GM12878 (cell line): ENCODE measurements around the gene RPS28. TPM values are rescaled to one million over a fixed set of nuclear protein-coding genes. Genes with fewer than 3 reads are reported as not detected.

Experiments
- ATAC-seq: fragments of 200-7000 bp; cut with Tn5 transposase; 3 replicates; pipeline ENCODE4 v1.9.1; 2020; ENCODE audit warnings: mild to moderate bottlenecking, moderate library complexity
- BruUV-seq: library from RNA; stranded (reverse); fragments of 400-500 nt; replicated peaks from 2 replicates; lab custom pipeline; 2021; lab: Mats Ljungman, UMichigan
- CTCF ChIA-PET: fragments of 300-600 bp; sonication (Branson Sonifier 250); formaldehyde crosslinking; extraction: SDS; loops from one replicate; lab custom pipeline; 2021; ENCODE audit warnings: inconsistent platforms; lab: Yijun Ruan, JAX
- POLR2A ChIA-PET: fragments of 350-600 bp; formaldehyde crosslinking; extraction: SDS; loops from one replicate; lab custom pipeline; 2021; ENCODE audit warnings: inconsistent platforms; lab: Charles Lee
- RAD21 ChIA-PET: fragments of 300-600 bp; sonication (Branson Sonifier 250); formaldehyde crosslinking; loops from one replicate; lab custom pipeline; 2023; ENCODE audit warnings: antibody characterized with exemption; ENCODE audit not compliant: unreplicated experiment; lab: Charles Lee
- SMC1A ChIA-PET: fragments of 300-600 bp; sonication (Branson Sonifier 250); formaldehyde crosslinking; loops from one replicate; lab custom pipeline; 2023; ENCODE audit not compliant: unreplicated experiment, uncharacterized antibody; lab: Charles Lee
- DNase-seq: peaks from one replicate; pipeline ENCODE4 v3.0.0-alpha.2; 2011; ENCODE audit warnings: low read depth, low spot score
- FAIRE-seq: peaks from 3 replicates; lab custom pipeline; 2011; peaks lifted over from hg19 to GRCh38; lab: Jason Lieb, UNC
- H2AFZ ChIP-seq: 2 replicates; pipeline ENCODE4 v1.6.0; 2011; ENCODE audit warnings: low read depth, low read length, control low read depth; ENCODE audit not compliant: control insufficient read depth
- H3K27ac ChIP-seq: 2 replicates; pipeline ENCODE4 v1.5.1; 2011; ENCODE audit warnings: control low read depth; ENCODE audit not compliant: control insufficient read depth, insufficient read depth
- H3K27me3 ChIP-seq, 2 experiments: replicated peaks in 1 of 2; 2 replicates each; pipeline versions ENCODE4 v1.6.0 to v1.6.1; 2011; ENCODE audit warnings: low read length in 1 of 2; ENCODE audit not compliant: control insufficient read depth in 2 of 2, insufficient read depth in 2 of 2
- H3K36me3 ChIP-seq, 2 experiments: 2 replicates each; pipeline ENCODE4 v1.5.1; 2011; ENCODE audit warnings: low read length in 1 of 2; ENCODE audit not compliant: control insufficient read depth in 2 of 2, insufficient read depth in 2 of 2
- H3K4me1 ChIP-seq: 2 replicates; pipeline ENCODE4 v1.6.1; 2011; ENCODE audit warnings: mild to moderate bottlenecking, low read length, moderate library complexity, mixed read lengths; ENCODE audit not compliant: control insufficient read depth, insufficient read depth
- H3K4me2 ChIP-seq: 2 replicates; pipeline ENCODE4 v1.6.0; 2011; ENCODE audit warnings: control low read depth; ENCODE audit not compliant: control insufficient read depth, insufficient read depth
- H3K4me3 ChIP-seq: fragments of 200-600 bp; sonication (generic); 2 replicates; pipeline ENCODE4 v1.5.1; 2016
- H3K79me2 ChIP-seq: 2 replicates; pipeline ENCODE4 v1.6.0; 2011; ENCODE audit warnings: low read length; ENCODE audit not compliant: control insufficient read depth, insufficient read depth
- H3K9ac ChIP-seq: 2 replicates; pipeline ENCODE4 v1.8.0; 2011; ENCODE audit warnings: low read length, control low read depth, mixed read lengths; ENCODE audit not compliant: control insufficient read depth, insufficient read depth
- H3K9me3 ChIP-seq: replicated peaks from 3 replicates; pipeline ENCODE4 v1.5.1; 2011; ENCODE audit warnings: mild to moderate bottlenecking, low read length; ENCODE audit not compliant: control insufficient read depth, insufficient read depth
- H4K20me1 ChIP-seq: 2 replicates; pipeline ENCODE4 v1.6.0; 2011; ENCODE audit not compliant: control insufficient read depth, insufficient read depth
- BRCA1 ChIP-seq: IDR thresholded peaks from 2 replicates; pipeline ENCODE4 v1.6.1; 2011; ENCODE audit warnings: low read depth, low read length, improper control_type of control experiment
- EGR1 ChIP-seq, 2 experiments: IDR thresholded peaks; 1 replicate in 1 of 2; 2 replicates in 1 of 2; pipeline ENCODE4 v1.6.1; 2011 to 2012; ENCODE audit warnings: low read depth in 2 of 2, low read length in 2 of 2, borderline replicate concordance in 1 of 2, mild to moderate bottlenecking in 1 of 2, moderate library complexity in 1 of 2
- SP1 ChIP-seq: IDR thresholded peaks from one replicate; pipeline ENCODE4 v1.6.1; 2011; ENCODE audit warnings: low read depth, low read length
- ZNF24 ChIP-seq: fragments of 450-650 bp; IDR thresholded peaks from 2 replicates; pipeline ENCODE4 v1.6.1; 2017; ENCODE audit warnings: antibody characterized with exemption, mild to moderate bottlenecking
- WGBS: methylation state at CpG from one replicate; pipeline ENCODE4 v1.1.6; 2016; ENCODE audit warnings: low lambda C conversion rate; ENCODE audit not compliant: insufficient replicate concordance, insufficient coverage; ENCODE audit errors: missing lambda C conversion rate; 5-methylcytosine and 5-hydroxymethylcytosine counted together
- in situ Hi-C: fragments of 300-500 bp; cut with MboI; formaldehyde crosslinking; loops from 9 replicates; pipeline ENCODE4 v1.14.3; 2018; ENCODE audit warnings: mixed read lengths
- intact Hi-C: fragments of 100-400 bp; cut with micrococcal nuclease; formaldehyde crosslinking; loops from one replicate; pipeline ENCODE4 v1.14.2; 2022; ENCODE audit not compliant: unreplicated experiment
- polyA plus RNA-seq, 11 experiments: library from polyadenylated mRNA; depleted of rRNA in 4 of 11; unstranded in 6 of 11; stranded (reverse) in 5 of 11; fragments of >200 nt; fragmentation: Nextera tagmentation in 4 of 11; fragmentation: Illumina TruSeq in 1 of 11; extraction: Ambion mirVana in 4 of 11; extraction: Trizol in 1 of 11; gene quantifications; 1 replicate in 1 of 11; 2 replicates in 10 of 11; pipeline versions ENCODE4 v1.2.1 to v1.2.3, GENCODE V29; 2011 to 2016; ENCODE audit warnings: inconsistent platforms in 2 of 11, missing spikeins in 2 of 11, low read depth in 1 of 11
- total RNA-seq, 4 experiments: library from RNA; depleted of rRNA in 3 of 4; stranded (reverse); fragments of >200 nt in 3 of 4; fragmentation: Illumina TruSeq in 1 of 4; extraction: Trizol in 1 of 4; gene quantifications; 2 replicates each; pipeline versions ENCODE4 v1.2.1 to v1.2.3, GENCODE V29; 2013 to 2021
- TF ChIP-seq, protein P1 (sequence below): fragments of 450-650 bp; IDR thresholded peaks from 2 replicates; pipeline ENCODE4 v1.6.1; 2016; ENCODE audit warnings: mild to moderate bottlenecking
- TF ChIP-seq, protein P2 (sequence below): fragments of 150-350 bp; IDR thresholded peaks from 2 replicates; pipeline ENCODE4 v1.6.1; 2016; ENCODE audit warnings: low read depth, low read length

Gene RPS28
- total and polyA plus RNA-seq, 10 of the 15 experiments (the other 5 are each of a cell fraction or from before 2014, with no cell fraction given), result 422 to 3,905 (median 1,580) TPM

DNA sequence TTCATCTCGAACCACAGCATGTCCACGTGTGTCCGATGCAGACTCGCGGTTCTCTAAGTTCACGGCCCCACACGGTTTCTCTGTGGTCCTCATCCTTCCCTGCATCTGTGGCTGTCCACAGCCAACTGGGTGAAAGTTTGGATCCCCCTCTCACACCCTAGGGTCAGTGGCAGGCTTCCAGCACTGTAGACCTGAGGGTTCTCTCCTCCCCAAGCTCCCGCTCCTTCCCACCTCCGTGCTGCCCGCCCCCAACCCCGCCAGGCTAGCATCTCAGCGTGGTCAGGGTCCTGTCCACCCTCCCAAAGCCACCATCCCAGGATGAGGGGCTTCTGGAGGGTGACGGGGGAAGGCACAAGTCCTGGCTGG is 45.6 kb downstream of the RPS28 start (continued):
- no peak for TF ChIP-seq SP1
- TF ChIP-seq EGR1 (IDR thresholded peaks at IDR 0.05; ENCODE audit: borderline replicate concordance in 1 of 2, low read depth in 2 of 2, low read length in 2 of 2), result no peak
- TF ChIP-seq, protein P1, sequence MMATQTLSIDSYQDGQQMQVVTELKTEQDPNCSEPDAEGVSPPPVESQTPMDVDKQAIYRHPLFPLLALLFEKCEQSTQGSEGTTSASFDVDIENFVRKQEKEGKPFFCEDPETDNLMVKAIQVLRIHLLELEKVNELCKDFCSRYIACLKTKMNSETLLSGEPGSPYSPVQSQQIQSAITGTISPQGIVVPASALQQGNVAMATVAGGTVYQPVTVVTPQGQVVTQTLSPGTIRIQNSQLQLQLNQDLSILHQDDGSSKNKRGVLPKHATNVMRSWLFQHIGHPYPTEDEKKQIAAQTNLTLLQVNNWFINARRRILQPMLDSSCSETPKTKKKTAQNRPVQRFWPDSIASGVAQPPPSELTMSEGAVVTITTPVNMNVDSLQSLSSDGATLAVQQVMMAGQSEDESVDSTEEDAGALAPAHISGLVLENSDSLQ, result no peak
- no peak for TF ChIP-seq BRCA1

DNA sequence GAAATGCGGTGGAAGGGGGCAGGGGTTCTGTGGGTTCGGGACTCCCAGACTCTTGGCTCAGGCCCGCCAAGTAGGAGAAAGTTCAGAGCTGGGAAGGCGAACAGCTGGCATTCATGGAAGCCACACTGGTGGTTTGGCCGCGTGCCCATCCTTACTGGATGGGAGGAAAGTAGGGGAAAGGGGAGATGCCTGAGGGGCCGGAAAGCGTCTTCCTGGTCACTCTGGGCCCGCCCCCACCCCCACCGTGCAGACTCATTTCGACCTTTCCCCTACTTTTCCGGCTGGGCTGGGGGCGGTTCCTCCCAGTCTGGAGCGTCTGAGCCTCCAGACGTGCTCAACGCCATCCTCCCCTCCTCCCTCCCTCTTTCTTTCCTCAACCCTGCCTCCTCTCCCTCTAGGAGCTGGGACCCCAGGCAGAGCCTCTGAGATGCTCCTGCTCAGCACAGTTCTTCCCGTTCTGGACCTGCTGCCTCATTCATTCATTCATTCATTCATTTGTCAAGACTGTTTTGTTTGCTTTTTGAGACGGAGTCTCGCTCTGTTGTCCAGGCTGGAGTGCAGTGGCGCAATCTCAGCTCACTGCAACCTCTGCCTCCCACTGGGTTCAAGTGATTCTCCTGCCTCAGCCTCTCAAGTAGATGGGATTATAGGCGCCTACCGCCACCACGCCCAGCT is 46.2 kb downstream of the RPS28 start:
- TF ChIP-seq ZNF24, result 0 out of 2 replicates have a peak, but pooled peaks have one; percentile 40
- TF ChIP-seq, protein P2, sequence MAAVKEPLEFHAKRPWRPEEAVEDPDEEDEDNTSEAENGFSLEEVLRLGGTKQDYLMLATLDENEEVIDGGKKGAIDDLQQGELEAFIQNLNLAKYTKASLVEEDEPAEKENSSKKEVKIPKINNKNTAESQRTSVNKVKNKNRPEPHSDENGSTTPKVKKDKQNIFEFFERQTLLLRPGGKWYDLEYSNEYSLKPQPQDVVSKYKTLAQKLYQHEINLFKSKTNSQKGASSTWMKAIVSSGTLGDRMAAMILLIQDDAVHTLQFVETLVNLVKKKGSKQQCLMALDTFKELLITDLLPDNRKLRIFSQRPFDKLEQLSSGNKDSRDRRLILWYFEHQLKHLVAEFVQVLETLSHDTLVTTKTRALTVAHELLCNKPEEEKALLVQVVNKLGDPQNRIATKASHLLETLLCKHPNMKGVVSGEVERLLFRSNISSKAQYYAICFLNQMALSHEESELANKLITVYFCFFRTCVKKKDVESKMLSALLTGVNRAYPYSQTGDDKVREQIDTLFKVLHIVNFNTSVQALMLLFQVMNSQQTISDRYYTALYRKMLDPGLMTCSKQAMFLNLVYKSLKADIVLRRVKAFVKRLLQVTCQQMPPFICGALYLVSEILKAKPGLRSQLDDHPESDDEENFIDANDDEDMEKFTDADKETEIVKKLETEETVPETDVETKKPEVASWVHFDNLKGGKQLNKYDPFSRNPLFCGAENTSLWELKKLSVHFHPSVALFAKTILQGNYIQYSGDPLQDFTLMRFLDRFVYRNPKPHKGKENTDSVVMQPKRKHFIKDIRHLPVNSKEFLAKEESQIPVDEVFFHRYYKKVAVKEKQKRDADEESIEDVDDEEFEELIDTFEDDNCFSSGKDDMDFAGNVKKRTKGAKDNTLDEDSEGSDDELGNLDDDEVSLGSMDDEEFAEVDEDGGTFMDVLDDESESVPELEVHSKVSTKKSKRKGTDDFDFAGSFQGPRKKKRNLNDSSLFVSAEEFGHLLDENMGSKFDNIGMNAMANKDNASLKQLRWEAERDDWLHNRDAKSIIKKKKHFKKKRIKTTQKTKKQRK, result no peak
- TF ChIP-seq, all 136 proteins: peak for 1

More for the DNA sequence above, 46.2 kb downstream of the RPS28 start:
- DNase-seq, result no peak
- Histone ChIP-seq H3K27ac (no peak overlapping the region), H3K4me2 (no peak overlapping the region), H3K4me3 (no peak overlapping the region), H3K9me3 (no peaks in the 10 kb centered on the region), H2AFZ (no peak overlapping the region), H3K79me2 (no peaks in the 10 kb centered on the region), H3K36me3 (no peaks in the 10 kb centered on the region), H4K20me1 (no peaks in the 10 kb centered on the region), H3K9ac (no peak overlapping the region), H3K27me3 (peaks cover 0 to 6% of the 10 kb centered on the region in 2 experiments; a peak in 2 of 4 replicates), H3K4me1 (no peaks in the 10 kb centered on the region)
- ATAC-seq, result no peak
- ChIA-PET RAD21 (no interaction called here), POLR2A (interaction anchor here (0.6 kb wide), 1 partner anchor 317 kb away, joined by 3 read pairs; no protein-coding TSS in a partner anchor), CTCF (interaction anchor here (0.9 to 1.0 kb wide), 2 partner anchors 46 to 138 kb away, joined by 3 read pairs; no protein-coding TSS in a partner anchor), SMC1A (no interaction called here)
- in situ Hi-C loops, result no loop called here
- 28% methylated on average over 23 of the region's 23 CpGs for WGBS
- no TSS peak for BruUV-seq
- intact Hi-C loops, result no loop called here
- no peak for FAIRE-seq
